HL-60 (cell line): ENCODE data around the gene ASCC2.

ENCODE experiments used
- DNase-seq, 2 experiments: peaks; one replicate each; pipeline ENCODE4 v3.0.0-alpha.2; 2010 to 2020; ENCODE audit warnings: low read depth in 1 of 2, low spot score in 1 of 2
- H3K27ac ChIP-seq: fragments of 250-450 bp; sonication (Bioruptor Pico); replicated peaks from 2 replicates; pipeline ENCODE4 v1.5.1; 2020; ENCODE audit warnings: mild to moderate bottlenecking, moderate library complexity
- H3K27me3 ChIP-seq: fragments of 250-450 bp; sonication (Bioruptor Pico); 2 replicates; pipeline ENCODE4 v1.5.1; 2021; ENCODE audit warnings: mild to moderate bottlenecking, moderate library complexity; ENCODE audit not compliant: insufficient read depth, poor library complexity, severe bottlenecking
- H3K4me3 ChIP-seq: replicated peaks from 2 replicates; pipeline ENCODE4 v1.5.1; 2011; ENCODE audit warnings: mild to moderate bottlenecking, control low read depth, low read length; ENCODE audit not compliant: insufficient read depth
- GABPA ChIP-seq: IDR thresholded peaks from 2 replicates; pipeline ENCODE4 v1.6.1; 2012; ENCODE audit warnings: low read depth
- POLR2AphosphoS5 ChIP-seq: IDR thresholded peaks from 2 replicates; pipeline ENCODE4 v1.6.1; 2012; ENCODE audit warnings: low read depth
- SPI1 ChIP-seq: IDR thresholded peaks from 2 replicates; pipeline ENCODE4 v1.6.1; 2012; ENCODE audit warnings: low read depth, mild to moderate bottlenecking, borderline replicate concordance
- TF ChIP-seq, protein P1 (sequence below): IDR thresholded peaks from one replicate; pipeline ENCODE4 v1.5.1; 2011; ENCODE audit warnings: low read length, control low read depth, inconsistent platforms; ENCODE audit not compliant: insufficient read depth
- TF ChIP-seq, protein P2 (sequence below): IDR thresholded peaks from 2 replicates; pipeline ENCODE4 v1.6.1; 2012; ENCODE audit warnings: low read depth; ENCODE audit not compliant: insufficient replicate concordance

ASCC2 gene

DNA sequence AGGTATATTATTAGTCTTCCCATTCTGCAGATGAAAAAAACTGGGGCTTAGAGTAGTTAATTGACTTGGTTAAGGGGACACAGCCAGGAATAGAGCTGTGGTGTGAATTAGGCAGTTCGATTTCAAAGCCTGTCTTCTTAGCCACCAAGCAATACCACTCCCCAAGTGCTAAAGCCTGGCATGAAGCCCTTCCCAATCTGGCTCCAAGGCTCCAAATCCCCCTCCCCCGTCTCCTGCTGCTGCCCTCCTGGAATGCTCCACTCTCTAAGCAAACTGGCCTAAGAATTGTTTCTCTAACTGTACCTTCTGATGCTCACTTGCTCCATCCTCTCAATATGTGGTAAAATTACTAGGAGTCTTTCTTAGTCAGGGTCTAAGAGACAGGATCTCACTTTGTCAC is 18.6 kb downstream of the ASCC2 start:
- no peaks in the 10 kb centered on the region for H3K27me3 ChIP-seq
- no peak overlapping the region for H3K4me3 ChIP-seq
- TF ChIP-seq, protein P1, sequence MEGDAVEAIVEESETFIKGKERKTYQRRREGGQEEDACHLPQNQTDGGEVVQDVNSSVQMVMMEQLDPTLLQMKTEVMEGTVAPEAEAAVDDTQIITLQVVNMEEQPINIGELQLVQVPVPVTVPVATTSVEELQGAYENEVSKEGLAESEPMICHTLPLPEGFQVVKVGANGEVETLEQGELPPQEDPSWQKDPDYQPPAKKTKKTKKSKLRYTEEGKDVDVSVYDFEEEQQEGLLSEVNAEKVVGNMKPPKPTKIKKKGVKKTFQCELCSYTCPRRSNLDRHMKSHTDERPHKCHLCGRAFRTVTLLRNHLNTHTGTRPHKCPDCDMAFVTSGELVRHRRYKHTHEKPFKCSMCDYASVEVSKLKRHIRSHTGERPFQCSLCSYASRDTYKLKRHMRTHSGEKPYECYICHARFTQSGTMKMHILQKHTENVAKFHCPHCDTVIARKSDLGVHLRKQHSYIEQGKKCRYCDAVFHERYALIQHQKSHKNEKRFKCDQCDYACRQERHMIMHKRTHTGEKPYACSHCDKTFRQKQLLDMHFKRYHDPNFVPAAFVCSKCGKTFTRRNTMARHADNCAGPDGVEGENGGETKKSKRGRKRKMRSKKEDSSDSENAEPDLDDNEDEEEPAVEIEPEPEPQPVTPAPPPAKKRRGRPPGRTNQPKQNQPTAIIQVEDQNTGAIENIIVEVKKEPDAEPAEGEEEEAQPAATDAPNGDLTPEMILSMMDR, result no peak
- no peak for TF ChIP-seq SPI1
- TF ChIP-seq, protein P2, sequence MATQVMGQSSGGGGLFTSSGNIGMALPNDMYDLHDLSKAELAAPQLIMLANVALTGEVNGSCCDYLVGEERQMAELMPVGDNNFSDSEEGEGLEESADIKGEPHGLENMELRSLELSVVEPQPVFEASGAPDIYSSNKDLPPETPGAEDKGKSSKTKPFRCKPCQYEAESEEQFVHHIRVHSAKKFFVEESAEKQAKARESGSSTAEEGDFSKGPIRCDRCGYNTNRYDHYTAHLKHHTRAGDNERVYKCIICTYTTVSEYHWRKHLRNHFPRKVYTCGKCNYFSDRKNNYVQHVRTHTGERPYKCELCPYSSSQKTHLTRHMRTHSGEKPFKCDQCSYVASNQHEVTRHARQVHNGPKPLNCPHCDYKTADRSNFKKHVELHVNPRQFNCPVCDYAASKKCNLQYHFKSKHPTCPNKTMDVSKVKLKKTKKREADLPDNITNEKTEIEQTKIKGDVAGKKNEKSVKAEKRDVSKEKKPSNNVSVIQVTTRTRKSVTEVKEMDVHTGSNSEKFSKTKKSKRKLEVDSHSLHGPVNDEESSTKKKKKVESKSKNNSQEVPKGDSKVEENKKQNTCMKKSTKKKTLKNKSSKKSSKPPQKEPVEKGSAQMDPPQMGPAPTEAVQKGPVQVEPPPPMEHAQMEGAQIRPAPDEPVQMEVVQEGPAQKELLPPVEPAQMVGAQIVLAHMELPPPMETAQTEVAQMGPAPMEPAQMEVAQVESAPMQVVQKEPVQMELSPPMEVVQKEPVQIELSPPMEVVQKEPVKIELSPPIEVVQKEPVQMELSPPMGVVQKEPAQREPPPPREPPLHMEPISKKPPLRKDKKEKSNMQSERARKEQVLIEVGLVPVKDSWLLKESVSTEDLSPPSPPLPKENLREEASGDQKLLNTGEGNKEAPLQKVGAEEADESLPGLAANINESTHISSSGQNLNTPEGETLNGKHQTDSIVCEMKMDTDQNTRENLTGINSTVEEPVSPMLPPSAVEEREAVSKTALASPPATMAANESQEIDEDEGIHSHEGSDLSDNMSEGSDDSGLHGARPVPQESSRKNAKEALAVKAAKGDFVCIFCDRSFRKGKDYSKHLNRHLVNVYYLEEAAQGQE, result no peak
- no peak for TF ChIP-seq POLR2AphosphoS5
- no peak for TF ChIP-seq GABPA
- no peak for DNase-seq
- H3K27ac ChIP-seq, result no peak overlapping the region

DNA sequence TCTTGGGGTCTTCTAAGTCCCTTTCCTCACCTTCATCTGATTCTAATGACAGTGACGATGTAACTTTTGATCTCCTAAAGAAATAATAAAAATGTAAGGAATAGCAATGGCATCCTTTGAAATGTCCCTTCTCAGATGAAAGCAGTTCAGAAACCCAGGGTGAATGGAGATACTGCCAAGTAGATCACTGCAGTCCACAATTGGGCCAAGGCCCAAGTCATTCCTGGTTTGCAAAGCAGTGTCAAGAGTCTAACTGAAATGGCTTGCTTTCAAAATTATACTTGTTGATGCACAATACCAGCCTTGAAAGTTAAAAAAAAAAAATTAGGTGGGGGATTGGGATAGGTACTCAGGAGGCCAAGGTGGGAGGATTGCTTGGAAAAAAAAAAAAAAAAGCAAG is 20.4 kb downstream of the ASCC2 start:
- Histone ChIP-seq H3K4me3 (no peak overlapping the region), H3K27me3 (no peaks in the 10 kb centered on the region), H3K27ac (no peak overlapping the region)
- DNase-seq, result no peak
- TF ChIP-seq, protein P2, result no peak
- TF ChIP-seq POLR2AphosphoS5 (no peak), GABPA (no peak), SPI1 (no peak)
- TF ChIP-seq, protein P1, result no peak

DNA sequence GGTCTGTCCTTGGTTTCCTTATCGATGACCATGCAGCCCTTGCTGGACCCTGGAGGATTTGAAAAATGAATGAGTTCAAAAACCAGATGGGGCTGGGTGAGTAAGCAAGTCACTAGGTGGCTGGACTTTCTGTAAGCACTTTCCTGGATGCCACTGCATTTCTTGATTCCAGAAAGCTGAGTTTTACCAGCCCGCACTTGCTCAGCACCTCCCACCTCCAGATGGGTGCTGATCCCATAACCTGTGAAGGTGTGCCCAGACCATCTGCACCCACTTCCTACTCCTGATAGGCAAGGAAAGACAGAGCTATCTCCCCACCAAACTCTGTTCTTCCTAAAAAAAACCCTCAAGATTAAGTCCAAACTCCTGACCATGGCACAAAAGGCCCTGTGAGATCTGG is 21.1 kb downstream of the ASCC2 start:
- H3K4me3 ChIP-seq, result no peak overlapping the region
- no peak overlapping the region for H3K27ac ChIP-seq
- DNase-seq, result no peak
- H3K27me3 ChIP-seq, result no peaks in the 10 kb centered on the region
- TF ChIP-seq, protein P2, result no peak
- TF ChIP-seq, protein P1, result no peak
- TF ChIP-seq POLR2AphosphoS5 (no peak), SPI1 (no peak), GABPA (no peak)
